GM21360 (cell line): Measurements from ENCODE around the gene AREL1.
A peak's percentile ranks its signal among the peaks of the same experiment; 100 is the strongest.

Source experiments
- ATAC-seq: cut with Tn5 transposase; IDR thresholded peaks from one replicate; pipeline ENCODE4 v1.9.1; 2021; ENCODE audit warnings: mild to moderate bottlenecking, moderate library complexity; ENCODE audit not compliant: unreplicated experiment

Gene AREL1

GRCh38 chr14:74613211-74613914 lies 99.5 kb downstream of the AREL1 start:
- ATAC-seq: no peak

- peak; percentile 75 for ATAC-seq
Observed at GRCh38 chr14:74612350-74613021, 100.4 kb downstream of the AREL1 start.

- ATAC-seq: no peak
Observed at GRCh38 chr14:74611650-74612349, 101.1 kb downstream of the AREL1 start, which contains the start of gene LTBP2. Gene LTBP2 (minus strand): TSS chr14:74612237. CDS start chr14:74611944, 293 bp downstream.
